Measurements from ENCODE around the gene EFNA4.

EFNA4 gene

GRCh38 chr1:155070158-155070621, 6.7 kb downstream of the EFNA4 start:
- no peak for DNase-seq (ENCODE audit: low read depth, low spot score)

GRCh38 chr1:155070721-155071569, 7.4 kb downstream of the EFNA4 start:
- peak overlapping the region; percentile 26 for H3K4me3 ChIP-seq (ENCODE audit: low read length)
- peak; percentile 67 for DNase-seq (ENCODE audit: low read depth, low spot score)

More at GRCh38 chr1:155070158-155070621, 6.7 kb downstream of the EFNA4 start:
- peak overlapping the region; percentile 26 for H3K4me3 ChIP-seq (ENCODE audit: low read length)

GRCh38 chr1:155071701-155072100, 8.2 kb downstream of the EFNA4 start:
- no peak for DNase-seq (ENCODE audit: low read depth, low spot score)
- H3K4me3 ChIP-seq (ENCODE audit: low read length): no peak overlapping the region

GRCh38 chr1:155072531-155073289, 9.2 kb downstream of the EFNA4 start:
- DNase-seq (ENCODE audit: low read depth, low spot score): no peak
- no peak overlapping the region for H3K4me3 ChIP-seq (ENCODE audit: low read length)

- no peak overlapping the region for H3K4me3 ChIP-seq (ENCODE audit: low read length)
- peak; percentile 83 for DNase-seq (ENCODE audit: low read depth, low spot score)
Observed at GRCh38 chr1:155073377-155074242, 10.1 kb downstream of the EFNA4 start.

- DNase-seq (ENCODE audit: low read depth, low spot score): no peak
Observed at GRCh38 chr1:155075535-155075934, 12.0 kb downstream of the EFNA4 start.

DNA sequence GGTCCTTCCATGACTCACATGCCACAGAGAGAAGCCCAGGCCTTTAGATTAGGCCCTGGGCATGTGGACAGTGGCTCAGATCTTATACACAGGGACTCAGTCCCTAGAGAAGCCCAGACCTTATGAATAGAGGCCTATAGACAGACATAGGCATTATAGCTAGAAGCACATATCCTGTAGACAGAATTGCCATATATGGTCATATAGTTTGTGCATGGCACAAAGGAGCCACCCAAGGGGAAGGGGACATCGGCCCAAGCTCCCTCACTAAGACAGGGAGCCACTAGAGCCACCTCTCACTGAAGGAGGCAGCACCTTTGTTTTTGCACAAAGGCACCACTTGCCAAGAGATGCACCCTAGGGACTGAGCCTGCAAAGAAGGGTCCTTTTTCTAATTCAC, 12.8 kb downstream of the EFNA4 start:
- H3K4me3 ChIP-seq (ENCODE audit: low read length): no peak overlapping the region
- DNase-seq (ENCODE audit: low read depth, low spot score): no peak

More at GRCh38 chr1:155075535-155075934, 12.0 kb downstream of the EFNA4 start:
- H3K4me3 ChIP-seq (ENCODE audit: low read length): no peak overlapping the region

DNA sequence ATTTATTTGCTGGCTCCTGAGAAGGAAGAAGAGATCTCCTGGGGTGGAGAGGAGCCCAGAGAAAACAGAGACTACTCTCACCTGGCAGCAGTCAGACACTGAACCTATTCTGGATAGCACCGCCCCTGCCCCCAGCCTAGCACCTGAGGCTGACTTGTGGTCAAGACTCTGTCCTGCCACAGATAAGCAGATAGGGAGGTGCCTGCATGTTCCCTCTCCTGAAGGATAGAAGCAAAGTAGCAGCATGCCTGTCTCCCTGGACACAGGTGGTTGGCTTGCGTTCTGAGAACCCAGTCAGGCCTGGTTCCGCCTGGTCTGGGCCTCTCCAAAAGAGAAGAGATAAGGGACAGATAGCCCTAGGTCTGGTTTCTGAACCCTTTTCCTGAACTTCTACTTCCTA, 13.8 kb downstream of the EFNA4 start:
- H3K4me3 ChIP-seq (ENCODE audit: low read length): no peak overlapping the region
- no peak for DNase-seq (ENCODE audit: low read depth, low spot score)

DNA sequence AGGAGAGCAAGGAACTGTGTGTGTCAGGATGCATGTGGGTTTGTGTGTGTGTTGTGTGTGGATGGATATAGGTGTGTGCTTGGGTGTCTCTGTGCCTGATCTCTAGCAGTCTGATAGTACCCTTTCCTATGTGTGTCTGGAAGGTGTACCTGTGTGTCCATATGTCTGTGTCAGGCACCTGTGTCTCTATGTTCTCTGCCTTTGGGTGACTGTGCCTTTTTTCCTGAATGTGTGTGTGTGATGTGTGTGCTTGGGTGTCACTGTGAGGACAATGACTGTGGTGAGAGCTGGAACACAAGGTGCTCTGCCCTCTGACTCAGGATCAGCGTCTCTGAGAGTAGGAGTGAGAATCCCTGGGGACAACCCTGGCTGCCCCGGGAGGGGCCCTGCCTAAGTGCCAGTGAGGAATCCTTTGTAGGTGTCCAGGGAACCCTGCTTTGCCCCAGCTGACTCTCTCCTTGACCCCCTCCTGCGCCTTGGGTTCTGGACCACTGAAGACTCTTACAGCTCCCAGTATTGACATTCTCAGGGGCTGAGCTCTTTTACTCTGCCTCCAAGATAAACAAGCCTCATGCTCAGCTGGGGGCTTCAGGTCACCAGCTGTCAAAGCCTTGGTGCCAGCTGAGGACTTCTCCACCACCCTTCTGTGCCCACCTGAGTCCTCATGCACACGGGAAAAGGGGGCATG, 14.4 kb downstream of the EFNA4 start:
- DNase-seq (ENCODE audit: low read depth, low spot score): no peak
- no peak overlapping the region for H3K4me3 ChIP-seq (ENCODE audit: low read length)

DNA sequence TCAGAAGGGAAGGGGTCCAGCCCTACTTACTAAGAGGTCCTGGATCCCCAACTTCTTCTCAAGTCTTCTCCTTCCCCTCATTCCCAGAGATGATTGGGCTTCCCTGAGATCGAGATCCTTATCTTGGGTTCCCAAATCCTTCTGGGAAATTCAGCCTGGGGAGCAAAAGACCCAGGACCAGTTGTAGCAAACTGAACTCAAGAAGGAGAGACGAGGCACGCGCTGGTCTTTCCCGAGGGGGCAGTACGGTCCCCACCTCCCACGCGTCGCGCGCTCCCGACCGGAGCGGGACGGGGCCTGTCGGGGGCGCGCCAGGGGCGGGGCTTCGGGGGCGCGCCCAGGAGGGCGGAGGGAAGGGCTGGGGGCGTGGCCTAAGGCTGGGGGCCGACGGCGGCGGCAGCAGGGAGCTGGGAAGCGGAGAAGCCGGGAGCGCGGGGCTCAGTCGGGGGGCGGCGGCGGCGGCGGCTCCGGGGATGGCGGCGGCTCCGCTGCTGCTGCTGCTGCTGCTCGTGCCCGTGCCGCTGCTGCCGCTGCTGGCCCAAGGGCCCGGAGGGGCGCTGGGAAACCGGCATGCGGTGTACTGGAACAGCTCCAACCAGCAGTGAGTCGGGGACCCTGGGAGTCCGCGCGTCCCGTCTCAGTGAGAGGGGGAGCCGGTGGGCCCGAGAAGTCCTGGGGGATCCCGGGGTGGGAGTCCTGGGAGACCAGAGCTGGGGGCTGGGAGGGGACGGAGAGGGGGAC, 15.1 kb downstream of the EFNA4 start, which contains the start of gene EFNA3:
TSS of gene EFNA3 (plus strand) at position 369 of the 741 bp plus-strand sequence. CDS start at position 474, 105 bp downstream.
- H3K4me3 ChIP-seq (ENCODE audit: low read length): peak within 1 kb of the TSS; percentile 48
- DNase-seq (ENCODE audit: low read depth, low spot score): no peak

GRCh38 chr1:155079210-155079486, 15.6 kb downstream of the EFNA4 start:
- no peak for DNase-seq (ENCODE audit: low read depth, low spot score)
- peak overlapping the region; percentile 48 for H3K4me3 ChIP-seq (ENCODE audit: low read length)

GRCh38 chr1:155079487-155080311, 16.2 kb downstream of the EFNA4 start:
- no peak for DNase-seq (ENCODE audit: low read depth, low spot score)
- peak overlapping the region; percentile 50 for H3K4me3 ChIP-seq (ENCODE audit: low read length)

DNA sequence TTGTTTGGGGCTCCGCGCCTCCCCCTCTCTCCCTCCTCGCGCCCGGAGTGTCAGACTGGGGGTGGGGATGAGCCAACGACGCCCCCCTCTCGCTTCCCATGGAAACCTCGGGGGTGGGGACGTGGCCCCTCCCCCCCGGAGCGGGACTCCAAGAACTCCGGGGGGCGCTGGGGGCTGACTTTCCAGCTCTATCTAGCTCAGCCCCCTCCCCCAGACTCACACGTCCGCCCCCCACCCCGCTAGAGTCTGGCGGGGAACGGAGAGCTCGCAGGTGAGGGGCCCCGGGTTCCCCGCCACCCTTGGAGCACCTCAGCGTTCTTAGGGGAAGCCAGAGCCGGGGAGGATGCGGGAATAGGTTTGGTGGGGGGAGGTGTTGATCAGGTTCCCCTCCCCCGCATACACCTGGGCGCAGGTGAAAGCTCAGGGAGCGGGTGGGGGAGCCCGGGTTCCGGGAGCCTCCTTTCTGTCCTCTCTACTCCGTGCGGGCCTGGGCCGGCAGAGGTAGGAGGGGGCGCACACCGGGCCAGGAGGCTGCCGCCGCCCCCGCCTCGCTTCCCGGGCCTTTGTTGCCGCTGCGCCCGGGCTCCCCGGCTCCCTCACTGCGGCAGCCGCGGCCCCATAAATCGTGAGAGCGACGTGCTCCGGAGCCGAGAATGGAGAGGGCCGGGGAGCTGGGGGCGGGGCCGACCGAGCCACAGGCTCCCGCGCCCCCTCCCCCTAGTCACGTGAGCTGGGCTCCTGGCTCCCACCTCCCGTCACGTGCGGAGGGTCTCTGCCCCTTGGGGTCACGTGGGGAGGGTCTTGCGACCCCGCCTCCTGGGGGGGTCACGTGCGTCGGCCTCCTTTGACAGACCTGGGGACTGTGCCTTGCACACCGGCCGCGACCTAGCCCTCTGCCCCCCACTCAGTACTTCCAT, 17.0 kb downstream of the EFNA4 start:
- DNase-seq (ENCODE audit: low read depth, low spot score): peak; percentile 73
- peak overlapping the region; percentile 50 for H3K4me3 ChIP-seq (ENCODE audit: low read length)

DNA sequence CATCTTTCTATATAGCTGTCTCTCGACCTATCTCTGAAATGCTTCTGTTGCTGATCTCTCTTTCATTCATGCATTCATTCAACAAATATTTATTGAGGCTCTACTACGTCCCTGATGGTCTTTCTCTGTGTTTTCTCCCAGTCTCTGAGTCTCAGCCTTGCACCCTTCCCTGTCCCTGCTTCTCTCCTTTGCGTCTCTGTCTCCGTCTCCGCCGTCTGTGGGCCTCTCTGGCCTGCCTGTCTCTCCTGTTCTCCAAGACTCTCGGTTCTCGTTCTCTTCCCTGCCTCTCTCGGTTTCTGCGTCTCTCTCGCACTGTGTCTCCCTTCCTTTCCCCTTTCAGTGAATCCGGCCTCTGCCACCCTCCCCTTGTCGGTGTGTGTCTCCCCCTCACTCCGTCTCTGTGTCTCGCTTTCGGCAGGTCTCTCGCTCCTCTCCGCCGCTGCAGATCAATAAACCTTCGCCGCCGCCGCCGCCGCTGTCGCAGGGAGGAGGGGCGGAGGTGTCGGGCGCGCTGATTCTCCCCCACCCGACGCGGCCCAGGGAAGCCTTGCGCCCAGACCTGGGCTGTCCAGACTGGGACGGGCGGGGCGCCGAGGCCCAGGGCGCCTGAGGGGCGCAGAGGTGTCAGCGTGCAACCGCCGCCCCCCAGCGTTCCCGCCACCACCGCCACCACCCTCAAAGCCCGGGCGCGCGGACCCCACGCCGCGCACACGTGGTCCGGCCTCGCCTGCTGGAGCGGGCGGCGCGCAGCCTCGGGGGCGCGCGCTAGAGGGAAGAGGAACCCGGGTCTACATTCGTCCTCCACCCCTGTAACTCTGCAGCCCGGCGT, 18.1 kb downstream of the EFNA4 start:
- peak overlapping the region; percentile 12 for H3K4me3 ChIP-seq (ENCODE audit: low read length)
- DNase-seq (ENCODE audit: low read depth, low spot score): no peak

DNA sequence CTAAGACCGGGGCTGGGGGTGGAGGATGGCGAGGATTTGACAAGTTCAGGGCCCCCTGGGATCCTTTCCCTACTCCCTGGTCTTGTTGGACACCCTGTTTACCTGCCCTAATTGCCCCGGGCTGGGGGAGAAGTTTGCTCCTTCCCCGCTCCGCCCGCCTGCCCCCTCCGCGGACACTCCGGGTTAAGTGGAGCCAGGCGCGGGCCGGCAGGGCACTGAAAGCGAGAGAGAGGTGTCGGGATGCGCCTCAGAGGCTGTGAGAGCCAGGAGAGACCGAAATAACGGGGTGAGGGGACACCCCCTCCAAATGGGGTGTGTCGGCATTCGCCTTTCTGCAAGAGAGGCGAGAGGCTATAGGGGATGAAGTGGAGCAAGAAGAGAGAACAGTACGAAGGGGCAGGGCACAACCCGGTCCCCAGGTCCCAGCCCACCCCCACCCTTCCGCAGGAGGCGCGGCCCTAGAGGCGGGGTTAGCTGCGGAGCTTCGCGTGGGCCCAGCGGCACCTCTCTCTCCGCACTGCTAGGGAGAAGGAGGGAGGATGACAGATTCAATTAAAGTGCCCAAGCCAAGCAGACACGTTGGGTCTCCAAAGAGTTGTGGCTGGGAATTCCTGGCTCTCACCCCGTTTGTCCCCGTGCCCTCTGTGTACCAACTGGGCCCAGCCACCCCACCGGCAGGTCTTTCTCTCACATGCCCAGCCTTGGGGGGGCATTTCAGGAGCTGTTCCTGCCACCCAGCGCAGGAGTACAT, 18.9 kb downstream of the EFNA4 start:
- DNase-seq (ENCODE audit: low read depth, low spot score): no peak
- H3K4me3 ChIP-seq (ENCODE audit: low read length): no peak overlapping the region
